Measurements from ENCODE around the gene LRRC56. TPM values are rescaled to one million over a fixed set of nuclear protein-coding genes. Genes with fewer than 3 reads are reported as not detected.

Gene LRRC56
- total RNA-seq, 1 donor from 2014 or later = 0.26 TPM

GRCh38 chr11:544817-545166 lies 7.5 kb downstream of the LRRC56 start:
- FAIRE-seq (no peak), DNase-seq (ENCODE audit: low read depth) (no peak)
- H3K4me3 ChIP-seq (ENCODE audit: low read depth, low read length) = no peak overlapping the region
- no peaks in the 10 kb centered on the region for H3K27me3 ChIP-seq (ENCODE audit: control insufficient read depth, insufficient read depth, low read length)
- TF ChIP-seq CTCF (IDR thresholded peaks at IDR 0.05; ENCODE audit: insufficient read depth, low read length, severe bottlenecking) = no peak
- no peaks in the 10 kb centered on the region for H3K36me3 ChIP-seq (ENCODE audit: control insufficient read depth, insufficient read depth, low read length)

- Histone ChIP-seq H3K27me3 (ENCODE audit: control insufficient read depth, insufficient read depth, low read length) (no peaks in the 10 kb centered on the region), H3K4me3 (ENCODE audit: low read depth, low read length) (no peak overlapping the region), H3K36me3 (ENCODE audit: control insufficient read depth, insufficient read depth, low read length) (no peaks in the 10 kb centered on the region)
- FAIRE-seq = no peak
- DNase-seq (ENCODE audit: low read depth) = no peak
- TF ChIP-seq CTCF (IDR thresholded peaks at IDR 0.05; ENCODE audit: insufficient read depth, low read length, severe bottlenecking) = no peak
Measured at GRCh38 chr11:545171-545570, 7.8 kb downstream of the LRRC56 start.

DNA sequence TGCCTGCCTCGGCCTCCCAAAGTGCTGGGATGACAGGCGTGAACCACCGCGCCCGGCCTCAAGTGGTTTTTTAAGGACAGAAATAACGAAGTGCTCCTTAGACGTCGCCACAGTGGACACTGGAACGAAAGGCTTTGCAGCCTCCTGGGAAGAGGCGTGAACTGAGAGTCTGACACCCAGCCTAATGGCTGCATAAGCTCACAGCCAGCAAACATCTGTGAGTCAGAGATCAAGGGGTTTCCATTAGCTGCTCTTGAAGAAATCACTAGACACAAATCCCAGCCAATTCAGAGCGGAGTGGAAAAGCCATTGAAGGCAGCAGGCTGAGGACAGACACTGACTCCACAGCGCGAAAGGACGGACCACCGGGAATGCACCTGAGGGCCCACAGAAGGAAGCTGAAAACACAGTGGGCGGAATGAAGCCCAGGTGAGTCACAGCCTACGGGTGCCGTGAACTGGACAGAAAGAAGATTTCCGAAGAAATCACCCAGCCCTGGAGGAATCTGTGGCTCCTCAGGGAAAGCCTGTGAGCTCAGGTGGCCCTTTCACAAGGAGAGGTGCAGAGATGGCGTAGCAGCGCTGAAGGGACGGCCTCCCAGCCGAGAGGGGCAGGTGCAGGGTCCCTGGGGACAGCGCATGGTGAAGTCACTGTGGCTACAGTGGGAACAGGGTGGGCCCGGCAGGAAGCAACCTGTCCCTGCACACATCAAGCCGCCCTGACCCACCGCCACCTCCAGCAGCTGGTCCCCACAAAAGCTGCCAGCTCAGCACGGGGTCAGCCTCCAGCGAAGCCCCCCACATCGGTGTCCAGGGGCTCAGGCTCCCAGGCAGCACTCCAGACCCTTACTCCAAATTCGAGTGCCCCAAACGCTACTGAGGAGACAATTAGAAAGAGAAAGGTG lies 11.6 kb downstream of the LRRC56 start:
- FAIRE-seq = no peak
- DNase-seq (ENCODE audit: low read depth) = no peak
- no peak overlapping the region for H3K4me3 ChIP-seq (ENCODE audit: low read depth, low read length)
- peaks cover 2% of the 10 kb centered on the region for H3K27me3 ChIP-seq (ENCODE audit: control insufficient read depth, insufficient read depth, low read length)
- H3K36me3 ChIP-seq (ENCODE audit: control insufficient read depth, insufficient read depth, low read length) = no peaks in the 10 kb centered on the region
- no peak for TF ChIP-seq CTCF (IDR thresholded peaks at IDR 0.05; ENCODE audit: insufficient read depth, low read length, severe bottlenecking)

DNA sequence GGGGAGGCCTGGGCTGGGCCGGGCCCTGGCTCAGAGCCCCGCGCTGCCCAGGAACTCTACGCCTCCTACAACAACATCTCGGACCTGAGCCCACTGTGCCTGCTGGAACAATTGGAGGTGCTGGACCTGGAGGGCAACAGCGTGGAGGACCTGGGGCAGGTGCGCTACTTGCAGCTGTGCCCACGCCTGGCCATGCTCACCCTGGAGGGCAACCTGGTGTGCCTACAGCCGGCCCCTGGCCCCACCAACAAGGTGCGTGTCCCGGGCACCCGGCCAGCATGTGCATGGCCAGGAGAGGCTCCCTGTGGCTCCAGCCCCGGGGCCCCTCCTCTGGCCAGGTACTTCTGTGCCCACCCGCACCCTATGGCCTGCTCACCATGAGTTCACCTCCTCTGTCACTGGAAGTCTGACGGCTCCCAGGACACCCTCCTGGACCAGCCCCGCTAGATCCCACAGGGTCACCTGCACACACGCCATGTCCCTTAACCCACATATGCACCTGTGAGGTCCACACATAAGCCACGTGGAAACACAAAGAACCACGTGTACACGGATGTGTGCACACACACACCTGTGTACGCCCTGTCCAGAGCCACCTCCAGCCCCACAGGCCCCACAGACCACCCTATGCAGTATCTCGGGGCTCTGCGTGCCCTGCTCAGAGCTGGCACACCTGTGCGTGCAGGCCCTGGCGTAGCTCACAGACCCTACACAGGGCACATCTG lies 12.9 kb downstream of the LRRC56 start:
- no peak for TF ChIP-seq CTCF (IDR thresholded peaks at IDR 0.05; ENCODE audit: insufficient read depth, low read length, severe bottlenecking)
- Histone ChIP-seq H3K4me3 (ENCODE audit: low read depth, low read length) (no peak overlapping the region), H3K27me3 (ENCODE audit: control insufficient read depth, insufficient read depth, low read length) (peaks cover 2% of the 10 kb centered on the region), H3K36me3 (ENCODE audit: control insufficient read depth, insufficient read depth, low read length) (no peaks in the 10 kb centered on the region)
- FAIRE-seq (no peak), DNase-seq (ENCODE audit: low read depth) (no peak)

GRCh38 chr11:550746-551085 lies 13.4 kb downstream of the LRRC56 start:
- H3K4me3 ChIP-seq (ENCODE audit: low read depth, low read length) = no peak overlapping the region
- DNase-seq (ENCODE audit: low read depth) (no peak), FAIRE-seq (no peak)
- no peak for TF ChIP-seq CTCF (IDR thresholded peaks at IDR 0.05; ENCODE audit: insufficient read depth, low read length, severe bottlenecking)
- H3K27me3 ChIP-seq (ENCODE audit: control insufficient read depth, insufficient read depth, low read length) = peaks cover 2% of the 10 kb centered on the region
- no peaks in the 10 kb centered on the region for H3K36me3 ChIP-seq (ENCODE audit: control insufficient read depth, insufficient read depth, low read length)

Data from bronchial epithelial cell (primary cell).